ENCODE data around the gene ADORA2A.

GRCh38 chr22:24424901-24425775 lies 2.3 kb upstream of the ADORA2A start:
- TF ChIP-seq POLR2A (IDR thresholded peaks at IDR 0.05) = no peak
- TF ChIP-seq CTCF (IDR thresholded peaks at IDR 0.05) = no peak

Measured in stomach (tissue), 4 donors.